ENCODE data around the gene AOX1.
"Not testable (repeated sequence)": the region's sequence is repeated elsewhere in the genome, so short reads cannot be mapped to it uniquely, and the experiment has no call there.

Gene AOX1

GRCh38 chr2:200640901-200641300 is 55.1 kb downstream of the AOX1 start:
- Histone ChIP-seq H3K4me1 (no peaks in the 10 kb centered on the region), H3K4me3 (no peak overlapping the region), H3K27ac (no peak overlapping the region), H4K20me1 (no peaks in the 10 kb centered on the region), H3K4me2 (no peak overlapping the region), H3K27me3 (no peaks in the 10 kb centered on the region), H3K9ac (no peak overlapping the region), H3K36me3 (no peaks in the 10 kb centered on the region), H3K9me3 (no peaks in the 10 kb centered on the region)
- TF ChIP-seq Cebpa-rat (IDR thresholded peaks at IDR 0.05), result no peak

DNA sequence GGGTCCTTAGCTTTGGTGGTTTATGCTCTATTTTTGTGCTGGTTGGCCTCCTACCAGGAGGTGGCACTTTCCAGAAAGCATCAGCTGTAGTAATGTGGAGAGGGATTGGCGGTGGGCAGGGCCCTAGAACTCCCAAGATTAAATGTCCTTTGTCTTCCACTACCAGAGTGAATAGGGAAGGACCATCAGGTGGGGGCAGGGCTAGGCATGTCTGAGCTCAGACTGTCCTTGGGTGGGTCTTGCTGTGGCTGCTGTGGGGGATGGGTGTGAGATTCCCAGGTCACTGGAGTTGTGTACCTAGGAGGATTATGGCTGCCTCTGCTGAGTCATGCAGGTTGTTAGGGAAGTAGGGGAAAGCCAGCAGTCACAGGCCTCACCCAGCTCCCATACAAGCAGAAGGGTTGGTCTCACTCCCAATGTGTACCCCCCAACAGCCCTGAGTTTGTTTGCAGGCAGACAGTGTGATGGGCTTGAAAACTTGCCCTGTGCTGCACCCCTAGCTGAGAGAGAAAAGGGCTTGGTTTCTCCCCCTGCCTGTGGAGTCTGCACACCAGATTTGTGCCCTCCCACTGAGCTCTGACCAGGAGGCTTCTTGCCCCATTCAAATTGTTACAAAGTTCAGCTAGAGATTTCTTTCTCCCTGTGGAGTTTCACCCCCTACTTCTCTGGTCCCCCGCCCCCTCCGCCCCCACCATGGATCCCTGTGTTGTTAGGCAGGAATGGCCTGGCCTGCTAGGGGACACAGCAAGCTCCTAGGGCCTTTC is 62.9 kb downstream of the AOX1 start:
- not testable (repeated sequence) for H3K4me2 ChIP-seq, H3K36me3 ChIP-seq, H3K4me1 ChIP-seq, H3K4me3 ChIP-seq, H3K27me3 ChIP-seq, H3K9ac ChIP-seq, H4K20me1 ChIP-seq, H3K27ac ChIP-seq, H3K9me3 ChIP-seq

- no peaks in the 10 kb centered on the region for H3K36me3 ChIP-seq
- H4K20me1 ChIP-seq, result no peaks in the 10 kb centered on the region
- H3K4me3 ChIP-seq, result no peak overlapping the region
- no peaks in the 10 kb centered on the region for H3K27me3 ChIP-seq
- no peaks in the 10 kb centered on the region for H3K4me1 ChIP-seq
- H3K9ac ChIP-seq, result no peak overlapping the region
- H3K9me3 ChIP-seq, result no peaks in the 10 kb centered on the region
- H3K27ac ChIP-seq, result no peak overlapping the region
- H3K4me2 ChIP-seq, result no peak overlapping the region
- TF ChIP-seq Cebpa-rat (IDR thresholded peaks at IDR 0.05), result no peak
These were observed 63.9 kb downstream of the AOX1 start for GRCh38 chr2:200649724-200650123.

- no peak for TF ChIP-seq Cebpa-rat (IDR thresholded peaks at IDR 0.05)
- Histone ChIP-seq H3K36me3 (no peaks in the 10 kb centered on the region), H3K4me2 (no peak overlapping the region), H3K9me3 (no peaks in the 10 kb centered on the region), H3K4me1 (no peaks in the 10 kb centered on the region), H3K9ac (no peak overlapping the region), H3K27ac (no peak overlapping the region), H3K27me3 (no peaks in the 10 kb centered on the region), H3K4me3 (no peak overlapping the region), H4K20me1 (no peaks in the 10 kb centered on the region)
These were observed 64.4 kb downstream of the AOX1 start for GRCh38 chr2:200650195-200650594.

DNA sequence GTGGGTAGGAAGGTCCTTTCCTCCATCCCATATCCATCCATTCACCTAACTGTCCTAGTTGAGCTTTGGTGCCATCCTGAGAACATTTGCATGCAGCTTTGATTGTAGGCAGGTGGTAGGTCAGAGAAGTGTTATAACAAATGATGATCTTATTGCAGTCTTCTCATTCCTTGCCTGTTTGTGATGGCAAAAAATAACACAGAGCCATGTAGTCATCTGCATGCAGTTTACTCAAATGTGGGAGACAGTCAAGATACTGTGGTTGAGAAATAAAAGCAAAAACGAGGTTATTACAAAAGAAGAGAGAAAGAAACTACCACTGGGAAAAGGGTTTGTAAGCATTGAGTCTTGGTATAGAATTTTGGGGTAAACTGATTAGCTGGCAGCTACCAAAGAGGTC is 66.3 kb downstream of the AOX1 start:
- Histone ChIP-seq H3K9ac (no peak overlapping the region), H3K27ac (no peak overlapping the region), H4K20me1 (no peaks in the 10 kb centered on the region), H3K36me3 (no peaks in the 10 kb centered on the region), H3K4me1 (no peaks in the 10 kb centered on the region), H3K4me3 (no peak overlapping the region), H3K27me3 (no peaks in the 10 kb centered on the region), H3K4me2 (no peak overlapping the region), H3K9me3 (no peaks in the 10 kb centered on the region)
- no peak for TF ChIP-seq Cebpa-rat (IDR thresholded peaks at IDR 0.05)

DNA sequence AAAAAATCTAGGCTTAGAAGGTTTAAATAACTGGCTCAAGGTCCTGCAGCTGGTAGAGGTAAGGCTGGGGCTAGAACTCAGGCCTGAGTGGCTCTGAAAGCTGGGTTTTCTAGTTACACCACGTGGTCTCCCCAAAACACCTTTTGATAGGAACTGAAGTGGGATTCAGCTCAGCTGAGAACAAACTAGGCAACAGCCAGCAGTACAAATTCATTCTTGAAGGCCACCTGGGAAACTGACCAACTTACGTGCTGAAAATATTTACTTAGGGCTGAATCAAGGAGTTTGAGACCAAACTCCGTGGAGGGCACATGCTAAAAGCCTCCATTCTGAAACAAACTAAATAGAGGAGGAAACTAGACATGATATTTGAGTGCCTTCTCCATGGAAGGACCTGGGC is 67.2 kb downstream of the AOX1 start:
- H3K4me1 ChIP-seq, result no peaks in the 10 kb centered on the region
- H4K20me1 ChIP-seq, result no peaks in the 10 kb centered on the region
- H3K27ac ChIP-seq, result no peak overlapping the region
- no peak overlapping the region for H3K4me2 ChIP-seq
- H3K9ac ChIP-seq, result no peak overlapping the region
- H3K4me3 ChIP-seq, result no peak overlapping the region
- H3K36me3 ChIP-seq, result no peaks in the 10 kb centered on the region
- no peaks in the 10 kb centered on the region for H3K27me3 ChIP-seq
- TF ChIP-seq Cebpa-rat (IDR thresholded peaks at IDR 0.05), result no peak
- no peaks in the 10 kb centered on the region for H3K9me3 ChIP-seq

DNA sequence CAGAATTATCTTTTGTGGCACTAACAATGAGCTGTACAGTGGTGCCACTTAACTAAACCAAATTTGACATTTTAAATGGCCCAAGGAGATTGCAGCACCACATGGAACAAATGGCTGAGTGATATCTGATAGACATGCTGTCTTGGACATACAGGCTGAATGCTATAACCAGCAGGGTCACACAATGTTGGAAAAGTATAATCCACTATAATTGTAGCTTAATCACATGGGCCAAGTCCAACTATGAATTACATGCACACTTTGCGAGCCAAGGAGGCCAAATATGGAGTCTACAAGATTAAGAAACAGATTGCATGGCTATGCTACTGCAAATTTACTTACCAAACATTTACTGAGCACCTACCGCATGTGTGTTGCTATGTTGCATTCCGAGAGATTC is 69.0 kb downstream of the AOX1 start:
- H3K4me1 ChIP-seq, result no peaks in the 10 kb centered on the region
- no peaks in the 10 kb centered on the region for H4K20me1 ChIP-seq
- H3K27ac ChIP-seq, result no peak overlapping the region
- no peak overlapping the region for H3K4me3 ChIP-seq
- H3K4me2 ChIP-seq, result no peak overlapping the region
- H3K9ac ChIP-seq, result no peak overlapping the region
- H3K27me3 ChIP-seq, result no peaks in the 10 kb centered on the region
- H3K36me3 ChIP-seq, result no peaks in the 10 kb centered on the region
- H3K9me3 ChIP-seq, result no peaks in the 10 kb centered on the region
- no peak for TF ChIP-seq Cebpa-rat (IDR thresholded peaks at IDR 0.05)

DNA sequence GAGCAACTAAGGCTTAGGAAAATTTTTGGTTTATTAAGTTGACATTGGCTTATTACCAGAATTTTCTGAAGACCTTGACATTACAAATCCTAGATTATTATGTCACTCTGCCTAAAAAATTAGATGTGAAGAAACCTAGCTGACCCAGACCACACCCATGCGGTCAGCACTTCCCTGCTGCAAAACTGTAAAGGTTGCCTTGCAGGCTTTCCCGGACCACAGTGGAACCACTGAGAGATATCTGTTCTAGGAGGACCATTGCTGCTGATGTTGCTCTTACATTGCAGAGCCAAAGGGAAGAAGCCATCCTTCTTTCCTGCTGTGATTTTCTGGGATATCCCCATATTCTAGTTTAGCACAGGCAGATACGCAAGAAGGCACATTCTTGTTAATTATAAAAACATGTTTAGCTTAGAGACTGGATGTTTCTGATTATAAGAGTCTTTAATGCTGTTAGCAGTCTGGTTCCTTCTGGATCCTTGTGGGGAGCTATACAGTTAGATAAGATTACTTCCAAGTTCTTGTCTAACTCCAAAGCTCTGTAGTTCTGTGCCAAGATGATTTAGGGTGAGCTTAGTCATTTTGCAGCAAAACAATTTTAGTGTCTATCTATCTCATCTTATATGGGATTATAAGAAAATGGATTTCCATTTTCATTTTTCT is 70.2 kb downstream of the AOX1 start:
- Histone ChIP-seq H3K9ac (no peak overlapping the region), H3K36me3 (no peaks in the 10 kb centered on the region), H3K9me3 (no peaks in the 10 kb centered on the region), H3K27ac (no peak overlapping the region), H3K4me2 (no peak overlapping the region), H3K27me3 (no peaks in the 10 kb centered on the region), H3K4me3 (no peak overlapping the region), H3K4me1 (no peaks in the 10 kb centered on the region), H4K20me1 (no peaks in the 10 kb centered on the region)
- TF ChIP-seq Cebpa-rat (IDR thresholded peaks at IDR 0.05), result no peak

DNA sequence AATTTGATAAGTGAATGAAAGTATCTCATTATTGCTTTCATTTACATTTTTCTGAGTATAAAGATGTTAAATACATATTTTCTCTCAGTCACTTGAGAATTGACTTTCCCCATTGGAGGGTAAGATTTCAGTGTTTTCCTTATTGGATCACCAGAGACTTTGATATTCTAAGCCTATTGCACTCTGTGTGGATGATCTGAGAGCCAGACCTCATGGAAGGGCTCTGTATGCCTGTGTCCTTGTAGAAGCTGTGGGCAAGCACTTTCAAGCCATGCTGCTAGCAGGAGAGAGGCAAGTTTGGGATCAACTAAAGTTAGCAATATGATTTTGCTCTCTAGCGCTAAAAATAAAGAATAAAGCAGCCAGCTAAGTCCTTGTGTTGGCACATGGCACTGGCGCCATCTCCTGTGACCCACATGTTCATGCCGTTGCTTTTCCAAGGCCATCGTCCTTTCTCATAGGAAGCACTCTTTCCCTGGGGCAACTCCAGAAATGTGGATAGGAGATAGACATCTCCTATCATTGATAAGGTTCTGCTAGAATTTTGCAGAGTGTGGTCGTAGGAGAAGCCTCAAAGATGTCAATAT is 72.6 kb downstream of the AOX1 start:
- Histone ChIP-seq H4K20me1 (no peaks in the 10 kb centered on the region), H3K9me3 (no peaks in the 10 kb centered on the region), H3K27ac (no peak overlapping the region), H3K4me1 (no peaks in the 10 kb centered on the region), H3K4me2 (no peak overlapping the region), H3K36me3 (no peaks in the 10 kb centered on the region), H3K4me3 (no peak overlapping the region), H3K9ac (no peak overlapping the region), H3K27me3 (no peaks in the 10 kb centered on the region)
- no peak for TF ChIP-seq Cebpa-rat (IDR thresholded peaks at IDR 0.05)

GRCh38 chr2:200659410-200659809 is 73.6 kb downstream of the AOX1 start:
- Histone ChIP-seq H4K20me1 (no peaks in the 10 kb centered on the region), H3K9me3 (no peaks in the 10 kb centered on the region), H3K27me3 (no peaks in the 10 kb centered on the region), H3K4me3 (no peak overlapping the region), H3K36me3 (no peaks in the 10 kb centered on the region), H3K4me2 (no peak overlapping the region), H3K27ac (no peak overlapping the region), H3K9ac (no peak overlapping the region), H3K4me1 (no peaks in the 10 kb centered on the region)
- TF ChIP-seq Cebpa-rat (IDR thresholded peaks at IDR 0.05), result no peak
